Neural cell (in vitro differentiated cells): ENCODE data around the gene LOXL4. TPM values are rescaled to one million over a fixed set of nuclear protein-coding genes. Genes with fewer than 3 reads are reported as not detected.

ENCODE experiments used
- H2AFZ ChIP-seq: fragments of 200-600, 300-800 bp; sonication (generic), shearing (Covaris generic); 2 replicates; pipeline ENCODE4 v1.6.0; 2014; ENCODE audit warnings: low read depth, mild to moderate bottlenecking, antibody characterized with exemption, low read length, moderate library complexity
- H3F3A ChIP-seq: fragments of 200-600 bp; shearing (Covaris generic); 2 replicates; pipeline ENCODE4 v1.6.1; 2016; ENCODE audit warnings: mild to moderate bottlenecking, moderate library complexity, mixed read lengths, antibody characterized with exemption, low read length; ENCODE audit not compliant: insufficient read depth, poor library complexity, severe bottlenecking
- H3K27ac ChIP-seq: fragments of 200-600, 300-800 bp; sonication (generic), shearing (Covaris generic); 2 replicates; pipeline ENCODE4 v1.5.1; 2014; ENCODE audit warnings: mild to moderate bottlenecking, low read length, moderate library complexity
- H3K27me3 ChIP-seq: fragments of 300-800, 200-600 bp; sonication (generic), shearing (Covaris generic); 2 replicates; pipeline ENCODE4 v1.6.0; 2014; ENCODE audit warnings: mild to moderate bottlenecking, low read depth, low read length, moderate library complexity; ENCODE audit not compliant: insufficient read depth
- H3K36me3 ChIP-seq: fragments of 300-800, 200-600 bp; sonication (generic), shearing (Covaris generic); 2 replicates; pipeline ENCODE4 v1.5.1; 2014; ENCODE audit warnings: mild to moderate bottlenecking, antibody characterized with exemption, low read length, moderate library complexity; ENCODE audit not compliant: insufficient read depth
- H3K4me2 ChIP-seq: fragments of 300-800, 200-600 bp; sonication (generic), shearing (Covaris generic); 2 replicates; pipeline ENCODE4 v1.6.0; 2014; ENCODE audit warnings: mild to moderate bottlenecking, low read length
- H3K4me3 ChIP-seq: fragments of 300-800, 200-600 bp; sonication (generic), shearing (Covaris generic); 2 replicates; pipeline ENCODE4 v1.5.1; 2014; ENCODE audit warnings: mild to moderate bottlenecking, low read length, moderate library complexity
- H3K79me2 ChIP-seq: fragments of 200-600 bp; shearing (Covaris generic); replicated peaks from 2 replicates; pipeline ENCODE4 v1.6.0; 2014; ENCODE audit warnings: mild to moderate bottlenecking, low read length, moderate library complexity; ENCODE audit not compliant: insufficient read depth
- H3K9ac ChIP-seq: fragments of 300-800, 200-600 bp; sonication (generic), shearing (Covaris generic); 2 replicates; pipeline ENCODE4 v1.6.1; 2016; ENCODE audit warnings: mild to moderate bottlenecking, low read length, mixed read lengths
- H3K9me2 ChIP-seq: fragments of 200-600 bp; shearing (Covaris generic); 2 replicates; pipeline ENCODE4 v1.6.1; 2016; ENCODE audit warnings: mild to moderate bottlenecking, low read length, mixed read lengths; ENCODE audit not compliant: insufficient read depth
- H3K9me3 ChIP-seq: fragments of 200-600, 300-800 bp; sonication (generic), shearing (Covaris generic); 2 replicates; pipeline ENCODE4 v1.6.1; 2016; ENCODE audit warnings: mild to moderate bottlenecking, mixed run types, low read length, moderate library complexity, mixed read lengths
- H4K20me1 ChIP-seq: fragments of 200-600 bp; shearing (Covaris generic); 2 replicates; pipeline ENCODE4 v1.6.1; 2016; ENCODE audit warnings: mild to moderate bottlenecking, mixed run types; ENCODE audit not compliant: insufficient read depth
- CTCF ChIP-seq: fragments of 450-650 bp; IDR thresholded peaks from 2 replicates; pipeline ENCODE4 v1.5.1; 2014; ENCODE audit warnings: antibody characterized with exemption, mild to moderate bottlenecking, moderate library complexity; ENCODE audit not compliant: poor library complexity, severe bottlenecking
- EP300 ChIP-seq: fragments of 450-650 bp; conservative IDR thresholded peaks from 2 replicates; pipeline ENCODE4 v1.6.1; 2014; ENCODE audit warnings: antibody characterized with exemption, mild to moderate bottlenecking, moderate library complexity; ENCODE audit not compliant: poor library complexity, severe bottlenecking
- EZH2 ChIP-seq: fragments of 200-600, 300-800 bp; shearing (Covaris generic), sonication (generic); IDR thresholded peaks from 2 replicates; pipeline ENCODE4 v1.6.1; 2014; ENCODE audit warnings: antibody characterized with exemption, low read length, borderline replicate concordance, mild to moderate bottlenecking; ENCODE audit not compliant: insufficient read depth, poor library complexity, severe bottlenecking
- MXI1 ChIP-seq: fragments of 450-650 bp; conservative IDR thresholded peaks from 2 replicates; pipeline ENCODE4 v1.6.1; 2014; ENCODE audit warnings: antibody characterized with exemption, mild to moderate bottlenecking; ENCODE audit not compliant: poor library complexity, severe bottlenecking
- POLR2AphosphoS5 ChIP-seq: IDR thresholded peaks from 2 replicates; pipeline ENCODE4 v1.6.1; 2012
- RAD21 ChIP-seq: fragments of 450-650 bp; conservative IDR thresholded peaks from 2 replicates; pipeline ENCODE4 v1.6.1; 2014; ENCODE audit warnings: antibody characterized with exemption, mild to moderate bottlenecking, moderate library complexity
- REST ChIP-seq: IDR thresholded peaks from 2 replicates; pipeline ENCODE4 v1.6.1; 2012; ENCODE audit warnings: borderline replicate concordance
- SMC3 ChIP-seq: fragments of 450-650 bp; conservative IDR thresholded peaks from 2 replicates; pipeline ENCODE4 v1.6.1; 2014; ENCODE audit warnings: antibody characterized with exemption, mild to moderate bottlenecking, moderate library complexity; ENCODE audit not compliant: poor library complexity
- TAF1 ChIP-seq: IDR thresholded peaks from 2 replicates; pipeline ENCODE4 v1.6.1; 2012; ENCODE audit warnings: low read depth
- polyA plus RNA-seq: library from polyadenylated mRNA; depleted of rRNA; stranded (reverse); fragments of >200 nt; gene quantifications from 2 replicates; pipeline ENCODE4 v1.2.3, GENCODE V29; 2014

Gene LOXL4
- polyA plus RNA-seq, 1 donor from 2014 or later = not detected

- Histone ChIP-seq H3K9me2 (no peaks in the 10 kb centered on the region), H3K36me3 (no peaks in the 10 kb centered on the region), H3K9me3 (no peaks in the 10 kb centered on the region), H3K27me3 (no peaks in the 10 kb centered on the region), H3F3A (no peaks in the 10 kb centered on the region), H3K27ac (no peak overlapping the region), H4K20me1 (no peaks in the 10 kb centered on the region), H3K4me2 (no peak overlapping the region), H3K4me3 (no peak overlapping the region), H3K79me2 (no peaks in the 10 kb centered on the region), H2AFZ (no peak overlapping the region), H3K9ac (no peak overlapping the region)
- no peak for TF ChIP-seq EP300
- no peak for TF ChIP-seq REST
- no peak for TF ChIP-seq RAD21
- no peak for TF ChIP-seq EZH2
- no peak for TF ChIP-seq SMC3
- no peak for TF ChIP-seq POLR2AphosphoS5
- TF ChIP-seq MXI1 = no peak
- no peak for TF ChIP-seq TAF1
- TF ChIP-seq CTCF = no peak
These were observed 25.0 kb upstream of the LOXL4 start for GRCh38 chr10:98292971-98293370.

DNA sequence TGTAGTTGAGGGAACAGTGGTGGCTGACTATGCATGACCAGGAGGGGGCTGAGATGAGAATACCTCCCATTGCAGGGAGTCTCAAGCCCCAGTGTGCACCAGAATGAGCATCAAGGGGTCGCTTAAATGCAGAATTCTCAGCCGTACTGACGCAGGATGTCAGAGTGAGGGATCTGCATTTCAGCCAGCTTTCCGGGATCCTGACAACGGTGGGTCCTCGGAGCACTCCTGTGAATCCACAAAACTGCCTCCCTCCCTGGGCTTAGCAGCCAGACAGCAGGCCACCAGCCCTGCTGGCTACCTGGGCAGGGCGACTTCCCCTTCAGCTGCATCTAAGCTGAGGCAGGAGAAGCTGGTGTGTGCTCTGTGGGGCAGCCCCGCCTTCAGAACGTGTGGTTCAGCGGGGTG is 21.8 kb upstream of the LOXL4 start:
- H3K79me2 ChIP-seq = no peaks in the 10 kb centered on the region
- no peak overlapping the region for H3K4me3 ChIP-seq
- no peaks in the 10 kb centered on the region for H4K20me1 ChIP-seq
- H3K27ac ChIP-seq = no peak overlapping the region
- no peaks in the 10 kb centered on the region for H3K9me2 ChIP-seq
- no peaks in the 10 kb centered on the region for H3K9me3 ChIP-seq
- no peaks in the 10 kb centered on the region for H3F3A ChIP-seq
- no peaks in the 10 kb centered on the region for H3K27me3 ChIP-seq
- no peak overlapping the region for H2AFZ ChIP-seq
- TF ChIP-seq TAF1 (no peak), MXI1 (no peak), EP300 (no peak), REST (no peak), POLR2AphosphoS5 (no peak), SMC3 (no peak), EZH2 (no peak), CTCF (no peak), RAD21 (no peak)
- no peak overlapping the region for H3K4me2 ChIP-seq
- no peaks in the 10 kb centered on the region for H3K36me3 ChIP-seq
- H3K9ac ChIP-seq = no peak overlapping the region
